OCI-LY7 (cell line): ENCODE measurements around the gene IHH. TPM values are rescaled to one million over a fixed set of nuclear protein-coding genes. Genes with fewer than 3 reads are reported as not detected.

Experiments
- BruUV-seq: library from RNA; stranded (reverse); fragments of 400-500 nt; replicated peaks from 2 replicates; lab custom pipeline; 2021; lab: Mats Ljungman, UMichigan
- CTCF ChIA-PET: fragments of 300-600 bp; sonication (Branson Sonifier 250); formaldehyde crosslinking; loops from one replicate; lab custom pipeline; 2022; ENCODE audit warnings: antibody characterized with exemption; ENCODE audit not compliant: unreplicated experiment; lab: Charles Lee
- POLR2A ChIA-PET: fragments of 300-600 bp; sonication (Branson Sonifier 250); formaldehyde crosslinking; loops from one replicate; lab custom pipeline; 2022; ENCODE audit warnings: antibody characterized with exemption; lab: Charles Lee
- DNase-seq: peaks from one replicate; pipeline ENCODE4 v3.0.0-alpha.2; 2015; ENCODE audit warnings: low spot score
- H2AFZ ChIP-seq: fragments of 200-600 bp; sonication (generic), shearing (Covaris generic); 2 replicates; pipeline ENCODE4 v1.6.1; 2014; ENCODE audit warnings: mild to moderate bottlenecking, antibody characterized with exemption, low read length, moderate library complexity
- H3K27ac ChIP-seq: fragments of 200-600 bp; sonication (generic); 2 replicates; pipeline ENCODE4 v1.5.1; 2014; ENCODE audit warnings: mixed run types, low read depth, mild to moderate bottlenecking, moderate library complexity, low read length, inconsistent platforms; ENCODE audit not compliant: poor library complexity, severe bottlenecking
- H3K36me3 ChIP-seq: fragments of 200-600 bp; sonication (generic); 2 replicates; pipeline ENCODE4 v1.6.1; 2014; ENCODE audit warnings: mild to moderate bottlenecking, antibody characterized with exemption, low read length, moderate library complexity, mixed read lengths; ENCODE audit not compliant: insufficient read depth
- H3K4me1 ChIP-seq: fragments of 200-600 bp; sonication (generic); 2 replicates; pipeline ENCODE4 v1.5.1; 2014; ENCODE audit warnings: mild to moderate bottlenecking, low read length; ENCODE audit not compliant: insufficient read depth, poor library complexity, severe bottlenecking
- H3K4me2 ChIP-seq: fragments of 200-600 bp; sonication (generic); 2 replicates; pipeline ENCODE4 v1.6.1; 2014; ENCODE audit warnings: mild to moderate bottlenecking, low read length
- H3K4me3 ChIP-seq: fragments of 200-600 bp; sonication (generic); 2 replicates; pipeline ENCODE4 v1.5.1; 2014; ENCODE audit warnings: mild to moderate bottlenecking, low read depth, low read length; ENCODE audit not compliant: poor library complexity, severe bottlenecking
- H3K79me2 ChIP-seq: fragments of 200-600 bp; sonication (generic); 2 replicates; pipeline ENCODE4 v1.6.1; 2016; ENCODE audit warnings: low read depth, mild to moderate bottlenecking, low read length, moderate library complexity, mixed read lengths; ENCODE audit not compliant: insufficient read depth
- H3K9me2 ChIP-seq: fragments of 200-600 bp; sonication (generic); 2 replicates; pipeline ENCODE4 v1.6.1; 2016; ENCODE audit warnings: mild to moderate bottlenecking, low read length, mixed read lengths; ENCODE audit not compliant: insufficient read depth
- H3K9me3 ChIP-seq: fragments of 200-600 bp; sonication (generic); 2 replicates; pipeline ENCODE4 v1.6.1; 2014; ENCODE audit warnings: mild to moderate bottlenecking, mixed run types, low read length, mixed read lengths
- H4K20me1 ChIP-seq: fragments of 200-600 bp; sonication (generic); 2 replicates; pipeline ENCODE4 v1.6.1; 2014; ENCODE audit warnings: mild to moderate bottlenecking, antibody characterized with exemption, low read length, moderate library complexity, mixed read lengths; ENCODE audit not compliant: insufficient read depth
- EZH2phosphoT487 ChIP-seq: fragments of 200-600 bp; sonication (generic); IDR thresholded peaks from 2 replicates; pipeline ENCODE4 v1.6.1; 2018; ENCODE audit warnings: low read depth, borderline replicate concordance, mild to moderate bottlenecking, mixed run types, antibody characterized with exemption, low read length, moderate library complexity, mixed read lengths
- intact Hi-C: fragments of 100-400 bp; cut with micrococcal nuclease; formaldehyde crosslinking; loops from one replicate; pipeline ENCODE4 v1.10.0; 2022; ENCODE audit not compliant: unreplicated experiment
- total RNA-seq, 2 experiments: library from RNA; depleted of rRNA in 1 of 2; stranded (reverse); fragments of >200 nt in 1 of 2; shearing (Covaris generic) in 1 of 2; gene quantifications; 2 replicates each; pipeline ENCODE4 v1.2.3, GENCODE V29; 2014 to 2022
- TF ChIP-seq, protein P1 (sequence below): fragments of 200-600 bp; sonication (generic); conservative IDR thresholded peaks from 2 replicates; pipeline ENCODE4 v1.5.1; 2014; ENCODE audit warnings: mild to moderate bottlenecking, antibody characterized with exemption, low read length, moderate library complexity, mixed read lengths

The IHH gene
- total RNA-seq, 2 experiments from 2014 or later: not detected

DNA sequence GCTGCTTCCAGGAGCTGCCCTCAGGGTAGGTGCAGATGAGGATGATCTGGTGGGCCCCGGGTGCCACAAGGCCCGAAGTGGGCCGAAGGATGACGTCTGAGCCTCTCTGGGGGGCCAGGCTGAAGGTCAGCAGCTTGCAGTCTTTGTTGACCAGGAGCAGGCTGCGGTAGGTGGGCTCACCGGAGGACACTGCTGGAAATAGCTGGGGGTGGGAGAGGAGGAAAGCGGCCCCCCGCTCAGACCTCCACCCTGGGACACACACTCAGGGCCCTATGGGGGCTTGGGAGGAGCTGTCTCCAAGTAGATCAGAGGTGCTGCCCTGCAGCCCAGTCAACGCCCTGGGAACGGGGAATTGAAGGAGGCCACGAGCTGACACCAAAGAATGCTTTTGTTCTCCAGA lies 36.7 kb downstream of the IHH start:
- H3K9me2 ChIP-seq: no peaks in the 10 kb centered on the region
- intact Hi-C loops: no loop called here
- no peaks in the 10 kb centered on the region for H3K4me1 ChIP-seq
- H4K20me1 ChIP-seq: no peaks in the 10 kb centered on the region
- ChIA-PET CTCF (interaction anchor here (0.5 to 0.6 kb wide), 2 partner anchors 16 to 136 kb away, joined by 3 to 4 read pairs; partner anchors contain the start of gene NHEJ1), POLR2A (interaction anchor here (0.6 kb wide), 2 partner anchors 76 to 443 kb away, joined by 3 to 5 read pairs; no protein-coding TSS in a partner anchor)
- H3K79me2 ChIP-seq: no peaks in the 10 kb centered on the region
- no peaks in the 10 kb centered on the region for H3K36me3 ChIP-seq
- TF ChIP-seq, protein P1, sequence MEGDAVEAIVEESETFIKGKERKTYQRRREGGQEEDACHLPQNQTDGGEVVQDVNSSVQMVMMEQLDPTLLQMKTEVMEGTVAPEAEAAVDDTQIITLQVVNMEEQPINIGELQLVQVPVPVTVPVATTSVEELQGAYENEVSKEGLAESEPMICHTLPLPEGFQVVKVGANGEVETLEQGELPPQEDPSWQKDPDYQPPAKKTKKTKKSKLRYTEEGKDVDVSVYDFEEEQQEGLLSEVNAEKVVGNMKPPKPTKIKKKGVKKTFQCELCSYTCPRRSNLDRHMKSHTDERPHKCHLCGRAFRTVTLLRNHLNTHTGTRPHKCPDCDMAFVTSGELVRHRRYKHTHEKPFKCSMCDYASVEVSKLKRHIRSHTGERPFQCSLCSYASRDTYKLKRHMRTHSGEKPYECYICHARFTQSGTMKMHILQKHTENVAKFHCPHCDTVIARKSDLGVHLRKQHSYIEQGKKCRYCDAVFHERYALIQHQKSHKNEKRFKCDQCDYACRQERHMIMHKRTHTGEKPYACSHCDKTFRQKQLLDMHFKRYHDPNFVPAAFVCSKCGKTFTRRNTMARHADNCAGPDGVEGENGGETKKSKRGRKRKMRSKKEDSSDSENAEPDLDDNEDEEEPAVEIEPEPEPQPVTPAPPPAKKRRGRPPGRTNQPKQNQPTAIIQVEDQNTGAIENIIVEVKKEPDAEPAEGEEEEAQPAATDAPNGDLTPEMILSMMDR: no peak
- no peak for TF ChIP-seq EZH2phosphoT487
- no peak overlapping the region for H3K4me3 ChIP-seq
- H3K4me2 ChIP-seq: no peak overlapping the region
- no TSS peak for BruUV-seq
- DNase-seq: no peak
- no peak overlapping the region for H3K27ac ChIP-seq
- H2AFZ ChIP-seq: no peak overlapping the region
- no peaks in the 10 kb centered on the region for H3K9me3 ChIP-seq

DNA sequence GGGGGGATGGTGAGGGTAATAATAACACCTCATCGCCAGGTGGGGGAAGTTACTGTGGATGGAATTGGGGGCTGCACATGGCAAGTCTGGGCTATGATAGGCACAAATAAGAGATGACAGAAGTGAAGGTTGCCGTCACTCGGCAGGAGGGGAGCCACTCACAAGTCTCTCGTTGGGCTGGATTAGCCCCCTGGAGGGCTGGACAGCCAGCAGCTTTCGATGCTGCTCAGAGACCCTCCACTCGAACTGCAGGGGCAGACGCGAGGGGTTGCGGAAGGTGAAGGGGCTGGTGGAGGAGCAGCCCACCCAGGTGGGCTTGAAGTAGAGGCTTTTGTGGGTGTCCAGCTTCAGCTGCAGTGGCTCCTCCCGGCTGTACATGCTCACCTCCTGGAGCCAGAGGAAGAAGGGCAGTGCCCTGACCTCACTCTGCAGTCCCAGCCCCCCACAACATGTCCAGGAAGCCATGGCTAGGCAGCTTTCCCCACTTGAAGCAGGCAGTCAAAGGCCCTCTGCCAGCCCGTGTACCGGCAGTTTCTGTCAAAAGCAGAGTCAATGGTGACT lies 37.6 kb downstream of the IHH start:
- intact Hi-C loops: no loop called here
- Histone ChIP-seq H3K4me3 (no peak overlapping the region), H3K4me1 (no peaks in the 10 kb centered on the region), H2AFZ (no peak overlapping the region), H3K27ac (no peak overlapping the region), H3K9me3 (no peaks in the 10 kb centered on the region), H3K4me2 (no peak overlapping the region), H3K36me3 (no peaks in the 10 kb centered on the region), H3K9me2 (no peaks in the 10 kb centered on the region), H4K20me1 (no peaks in the 10 kb centered on the region), H3K79me2 (no peaks in the 10 kb centered on the region)
- no TSS peak for BruUV-seq
- DNase-seq: no peak
- TF ChIP-seq, protein P1: no peak
- TF ChIP-seq EZH2phosphoT487: no peak
- POLR2A ChIA-PET: no interaction called here
- CTCF ChIA-PET: no interaction called here

DNA sequence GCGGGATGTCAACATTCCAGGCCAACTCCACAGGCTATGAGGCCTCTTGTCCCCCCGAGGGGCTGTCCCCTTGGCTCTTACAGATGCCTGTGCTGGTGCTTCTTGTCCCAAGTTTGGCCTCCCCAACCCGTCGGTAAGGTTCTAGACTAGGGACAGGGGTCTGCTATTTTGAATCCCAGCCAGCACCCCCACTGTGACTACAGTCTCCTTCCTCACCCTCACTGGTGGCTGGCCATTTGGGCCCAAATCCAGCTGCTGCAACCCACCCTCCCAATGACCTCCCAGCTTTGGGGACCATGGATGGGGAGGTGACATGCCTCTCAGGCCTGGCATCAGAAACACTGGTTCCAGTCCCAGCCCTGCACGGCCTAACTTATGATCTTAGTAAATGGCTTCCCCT lies 38.1 kb downstream of the IHH start:
- Histone ChIP-seq H4K20me1 (no peaks in the 10 kb centered on the region), H3K4me2 (no peak overlapping the region), H3K4me1 (no peaks in the 10 kb centered on the region), H3K79me2 (no peaks in the 10 kb centered on the region), H3K9me3 (no peaks in the 10 kb centered on the region), H3K4me3 (no peak overlapping the region), H2AFZ (no peak overlapping the region), H3K9me2 (no peaks in the 10 kb centered on the region), H3K36me3 (no peaks in the 10 kb centered on the region), H3K27ac (no peak overlapping the region)
- ChIA-PET POLR2A (no interaction called here), CTCF (no interaction called here)
- TF ChIP-seq, protein P1: no peak
- TF ChIP-seq EZH2phosphoT487: no peak
- DNase-seq: no peak
- BruUV-seq: no TSS peak
- intact Hi-C loops: no loop called here
